Erythroblast (primary cell): ENCODE data around the gene JADE2.

Source experiments
- GATA1 ChIP-seq: IDR thresholded peaks from 2 replicates; pipeline ENCODE4 v1.6.1; 2011; ENCODE audit warnings: low read depth, mild to moderate bottlenecking, control low read depth, low read length, moderate library complexity
- POLR2A ChIP-seq: IDR thresholded peaks from 2 replicates; pipeline ENCODE4 v1.6.1; 2011; ENCODE audit warnings: mild to moderate bottlenecking, low read length

DNA sequence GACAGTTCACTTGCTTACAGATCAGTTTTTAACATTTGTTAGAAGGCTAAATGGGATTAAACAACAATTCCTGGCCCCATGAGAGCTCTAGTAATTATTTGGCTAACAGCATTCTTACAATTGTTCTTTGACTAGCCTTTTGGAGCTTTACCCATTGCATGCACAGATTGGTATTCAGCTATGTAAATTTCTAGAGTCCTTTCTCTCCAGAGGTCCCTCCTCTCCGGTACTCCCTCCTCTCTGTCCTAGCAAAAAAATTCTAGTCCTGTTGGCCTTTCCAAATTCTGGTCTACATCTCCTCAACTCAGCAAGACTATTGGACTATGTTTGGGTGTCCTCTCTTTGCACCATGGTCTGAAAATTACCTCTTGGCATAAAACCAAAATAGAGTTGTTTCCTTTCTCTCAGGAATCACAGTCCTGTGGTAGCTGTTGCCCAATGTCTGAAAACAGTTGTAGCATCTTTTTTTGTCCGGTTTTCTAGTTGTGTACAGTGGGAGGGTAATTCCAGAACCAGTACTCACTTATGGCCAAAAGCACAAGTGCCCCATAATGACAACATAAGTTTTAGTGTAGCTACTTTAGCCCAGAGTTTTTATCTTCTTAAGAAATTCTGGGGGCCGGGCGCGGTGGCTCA lies 89.1 kb downstream of the JADE2 start:
- TF ChIP-seq POLR2A, result no peak
- TF ChIP-seq GATA1, result no peak
